ENCODE data around the gene PSMD1.
A peak's percentile ranks its signal among the peaks of the same experiment; 100 is the strongest.
"Not testable (repeated sequence)": the region's sequence is repeated elsewhere in the genome, so short reads cannot be mapped to it uniquely, and the experiment has no call there.

PSMD1 gene

DNA sequence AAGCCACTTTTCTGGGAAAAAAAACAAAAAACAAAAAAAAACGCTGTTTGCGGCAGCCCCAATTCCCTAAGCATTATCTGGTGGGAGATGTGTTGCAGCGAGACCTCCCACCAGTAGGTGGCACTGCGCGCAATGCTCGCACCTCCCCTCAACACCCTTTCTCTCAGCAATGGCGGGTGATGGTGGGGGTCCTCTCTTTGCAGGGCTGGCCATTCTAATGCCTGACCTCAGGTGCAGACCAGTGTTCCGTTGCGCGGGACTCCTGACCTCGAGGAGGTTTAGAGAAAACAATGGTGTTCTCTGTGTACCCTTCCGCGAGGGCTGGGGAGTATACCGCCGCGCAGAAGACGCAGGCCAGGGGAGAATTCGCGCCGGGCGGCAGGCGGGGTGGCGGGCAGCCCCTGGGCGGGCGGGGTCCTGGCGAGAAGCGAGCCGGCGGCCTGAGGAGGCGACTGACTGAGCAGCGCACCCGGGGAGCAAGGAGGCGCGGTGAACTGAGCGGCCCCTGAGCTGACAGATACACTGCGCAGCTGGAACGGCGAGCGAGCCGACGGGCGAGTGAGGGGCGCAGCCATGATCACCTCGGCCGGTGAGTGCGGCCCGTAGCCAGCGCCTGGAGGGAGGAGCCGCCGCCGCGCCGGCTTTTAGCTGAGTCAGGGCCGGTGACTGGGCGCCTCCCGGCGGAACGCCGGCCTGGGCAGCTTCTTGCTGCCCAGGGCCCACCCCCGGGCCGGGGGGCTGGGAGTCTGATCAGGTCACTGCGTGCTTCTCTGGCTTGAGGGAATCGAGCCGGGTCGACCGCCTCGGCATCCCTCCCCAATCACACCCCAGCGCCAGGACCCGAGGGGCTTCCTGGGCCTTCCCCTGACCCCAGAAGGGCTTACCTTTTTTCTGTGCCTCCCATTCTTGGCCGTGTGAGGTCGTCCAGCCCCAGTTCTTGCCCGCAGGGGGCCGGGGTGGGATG, at the start of gene PSMD1:
Gene PSMD1, plus strand, starts transcription at position 415 of the 964 bp plus-strand sequence. Its CDS starts 159 bp downstream, at position 574.
- peak; percentile 55 for DNase-seq

GRCh38 chr2:231007286-231008098, 49.2 kb upstream of the PSMD1 start:
- DNase-seq = no peak

GRCh38 chr2:231008131-231008530, 48.5 kb upstream of the PSMD1 start:
- DNase-seq = no peak

DNA sequence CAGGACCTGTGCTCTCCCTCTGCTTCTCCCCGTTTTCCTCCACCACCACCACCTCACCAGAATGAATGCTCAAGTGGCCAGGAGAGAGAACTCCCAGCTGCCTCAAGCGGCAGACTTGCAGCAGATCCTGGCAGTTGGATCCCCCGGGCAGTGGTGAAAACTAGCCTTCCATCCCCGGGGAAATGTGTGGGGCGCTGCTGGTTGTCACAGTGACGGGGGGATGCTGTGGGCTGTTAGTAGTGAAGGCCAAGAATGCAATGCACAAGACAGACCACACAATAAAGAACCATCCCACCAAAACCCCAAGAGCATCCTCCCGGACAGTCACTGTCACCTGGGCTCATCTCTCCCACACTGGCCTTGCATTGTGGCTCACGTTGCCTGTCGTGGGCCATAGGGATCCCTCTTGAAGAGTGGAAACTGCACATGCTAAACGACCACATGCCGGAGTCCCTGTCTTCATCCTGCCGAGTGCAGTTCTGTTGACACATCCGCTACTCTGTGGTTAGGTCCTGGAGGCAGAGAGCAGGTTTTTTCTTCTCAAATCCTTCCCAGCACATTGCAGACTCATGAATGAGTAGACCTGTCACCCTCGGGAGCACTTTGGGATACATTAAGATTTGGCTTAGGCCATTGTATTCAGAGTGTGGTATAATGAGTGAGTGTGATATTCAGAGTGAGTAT, 47.3 kb upstream of the PSMD1 start:
- no peak for DNase-seq

- DNase-seq = no peak
These were observed 46.4 kb upstream of the PSMD1 start for GRCh38 chr2:231010201-231010730.

GRCh38 chr2:231011526-231011925, 45.1 kb upstream of the PSMD1 start:
- no peak for DNase-seq

DNA sequence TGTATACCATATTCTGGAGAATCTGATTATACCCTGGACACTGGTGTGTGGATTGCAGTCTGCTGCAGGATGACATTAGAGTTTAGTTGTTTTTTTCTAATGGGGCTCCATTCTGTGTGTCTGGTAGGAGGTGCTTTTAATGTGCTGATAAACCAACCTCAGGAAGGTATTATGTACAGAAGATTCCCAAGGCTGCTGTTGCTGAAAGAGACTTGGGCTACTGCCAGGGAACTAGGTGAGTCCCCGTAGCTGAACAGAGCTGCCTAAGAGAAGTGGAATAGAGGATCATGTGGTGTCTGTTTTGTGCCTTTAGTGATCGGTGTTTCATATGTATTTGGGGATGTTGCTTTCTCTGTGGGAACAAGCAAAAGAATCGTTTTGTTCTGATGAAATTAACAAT, 44.2 kb upstream of the PSMD1 start:
- no peak for DNase-seq

- DNase-seq = no peak
These were observed 42.8 kb upstream of the PSMD1 start for GRCh38 chr2:231013820-231014219.

DNA sequence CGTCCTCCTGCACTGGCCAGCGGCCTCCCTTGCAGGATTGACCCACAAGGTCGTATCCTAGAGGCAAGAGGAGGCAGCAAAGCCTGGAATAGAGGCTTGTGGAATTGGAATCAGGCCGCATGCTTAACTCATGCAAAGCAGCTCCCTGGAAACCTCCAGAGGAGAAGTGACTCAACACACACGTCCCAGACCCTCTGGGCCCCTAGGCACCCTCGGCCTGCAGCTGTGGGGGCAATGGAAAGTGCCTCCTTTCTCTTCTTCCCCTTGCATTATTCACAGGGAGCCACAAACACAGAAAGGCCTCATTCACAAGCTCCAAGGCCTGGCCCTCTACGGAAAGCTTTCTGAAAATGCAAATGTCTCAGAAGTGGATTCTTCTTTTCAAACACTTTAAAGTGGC, 41.2 kb upstream of the PSMD1 start:
- no peak for DNase-seq

DNA sequence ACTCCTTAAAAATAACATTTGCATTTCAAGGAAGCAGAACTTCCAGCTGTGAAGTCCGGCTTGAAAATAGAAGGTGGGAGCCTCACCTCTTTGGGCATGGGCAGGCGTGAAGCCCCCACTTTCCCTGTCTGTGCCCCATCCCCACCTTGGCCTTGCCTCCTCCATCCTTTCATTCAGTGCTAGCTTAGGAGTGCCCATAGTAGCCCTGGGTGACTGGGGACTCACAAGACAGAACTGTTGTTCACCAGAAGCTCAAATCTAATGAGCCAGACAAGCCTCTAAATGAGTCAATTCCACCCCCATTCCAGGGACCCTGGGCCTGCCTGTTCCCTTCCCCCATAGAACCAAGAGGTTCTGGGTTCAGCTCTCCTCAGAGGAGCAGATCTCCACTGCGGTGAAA, 40.7 kb upstream of the PSMD1 start:
- no peak for DNase-seq

DNA sequence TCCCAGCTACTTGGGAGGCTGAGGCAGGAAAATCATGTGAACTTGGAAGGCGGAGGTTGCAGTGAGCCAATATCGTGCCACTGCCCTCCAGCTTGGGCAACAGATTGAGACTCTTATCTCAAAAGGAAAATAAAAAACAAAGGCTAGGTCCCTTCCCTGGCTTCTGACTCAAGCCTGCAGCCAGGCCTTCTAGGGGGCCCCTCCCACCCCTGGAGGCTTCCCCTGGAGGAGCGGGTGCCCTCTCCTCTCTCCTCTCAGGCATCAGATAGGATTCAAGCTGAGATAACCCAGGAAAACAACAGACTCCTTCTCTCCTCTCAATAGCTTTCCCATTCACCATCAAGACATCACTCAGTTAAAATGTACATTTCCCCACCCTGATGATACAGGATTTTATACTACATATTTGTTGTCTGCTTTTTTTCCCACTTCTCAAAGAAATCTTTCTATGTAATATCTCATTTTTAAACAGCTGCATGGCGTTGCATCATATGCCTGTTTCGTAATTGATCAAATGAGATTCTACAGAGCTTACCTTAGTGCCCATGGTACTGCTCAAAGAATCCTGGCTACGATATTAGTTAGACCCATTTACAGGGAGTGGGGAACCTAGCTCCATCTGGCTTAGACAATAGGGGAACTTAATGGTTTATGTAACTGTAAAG, 40.0 kb upstream of the PSMD1 start:
- no peak for DNase-seq

- DNase-seq = no peak
These were observed 39.5 kb upstream of the PSMD1 start for GRCh38 chr2:231017231-231017598.

DNA sequence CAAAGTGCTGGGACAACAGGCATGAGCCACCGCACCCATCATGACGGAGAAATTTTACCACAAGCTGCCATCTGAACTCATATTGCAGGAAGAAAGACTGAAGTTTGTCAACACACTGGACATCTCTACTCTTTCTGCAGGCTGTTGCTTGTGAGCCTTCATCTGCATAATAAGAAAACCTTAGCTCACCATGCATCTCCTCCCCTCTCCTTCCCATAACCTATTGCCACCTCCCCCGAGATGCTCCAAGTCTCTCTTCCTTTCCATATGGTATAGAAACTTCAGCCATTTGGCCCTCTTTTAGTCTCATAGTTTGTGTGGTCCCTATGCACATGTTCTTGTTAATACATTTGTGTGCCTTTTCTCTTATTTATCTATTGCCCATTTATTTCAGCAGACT, 38.5 kb upstream of the PSMD1 start:
- no peak for DNase-seq

GRCh38 chr2:231025059-231025458, 31.6 kb upstream of the PSMD1 start:
- not testable (repeated sequence) for DNase-seq

- no peak for DNase-seq
These were observed 27.8 kb upstream of the PSMD1 start for GRCh38 chr2:231028889-231029288.

- no peak for DNase-seq
These were observed 27.1 kb upstream of the PSMD1 start for GRCh38 chr2:231029563-231029962.

DNA sequence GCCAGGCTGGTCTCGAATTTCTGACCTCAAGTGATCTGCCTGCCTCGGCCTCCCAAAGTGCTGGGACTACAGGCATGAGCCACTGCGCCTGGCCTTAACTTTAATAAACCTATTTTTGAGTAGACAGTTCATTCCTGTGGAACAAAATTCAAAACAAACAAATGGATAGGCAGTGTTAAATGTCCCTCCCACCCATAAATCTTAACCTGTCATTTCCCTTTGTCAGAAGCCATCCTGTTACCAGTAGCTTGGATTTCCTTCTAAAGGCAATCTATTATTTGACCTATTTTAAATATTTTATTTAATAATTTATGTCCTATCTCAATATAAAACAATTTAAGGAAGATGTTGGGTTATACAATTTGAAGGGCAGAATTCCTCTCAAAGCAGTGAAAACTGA, 25.9 kb upstream of the PSMD1 start:
- no peak for DNase-seq

DNA sequence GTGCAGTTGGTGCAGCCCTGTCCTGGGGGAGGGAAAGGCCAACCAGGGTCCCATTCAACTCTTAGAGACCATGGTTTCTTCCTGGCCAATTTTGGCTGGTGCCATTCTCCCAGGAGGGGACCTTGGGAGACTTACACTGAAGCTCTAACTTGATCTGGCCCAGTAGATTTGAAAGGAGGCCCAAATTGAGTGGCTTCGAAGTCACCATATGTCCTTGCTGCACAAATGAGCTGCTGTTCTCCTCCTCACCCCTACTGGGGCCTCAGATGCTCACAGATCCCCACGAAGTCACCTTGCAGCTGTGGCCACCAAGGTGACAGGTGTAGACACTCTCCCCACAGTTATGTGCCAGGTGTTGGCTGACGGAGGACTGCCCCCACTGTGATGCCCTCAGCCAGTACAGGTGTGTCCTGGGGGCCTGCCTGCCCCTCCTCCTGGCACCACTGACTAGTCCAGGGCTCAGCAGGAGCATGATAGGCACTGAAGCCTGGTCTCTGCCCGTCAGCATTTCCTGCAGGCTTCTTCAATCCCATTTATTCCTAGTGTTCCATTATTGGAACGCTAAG, 24.0 kb upstream of the PSMD1 start:
- no peak for DNase-seq

DNA sequence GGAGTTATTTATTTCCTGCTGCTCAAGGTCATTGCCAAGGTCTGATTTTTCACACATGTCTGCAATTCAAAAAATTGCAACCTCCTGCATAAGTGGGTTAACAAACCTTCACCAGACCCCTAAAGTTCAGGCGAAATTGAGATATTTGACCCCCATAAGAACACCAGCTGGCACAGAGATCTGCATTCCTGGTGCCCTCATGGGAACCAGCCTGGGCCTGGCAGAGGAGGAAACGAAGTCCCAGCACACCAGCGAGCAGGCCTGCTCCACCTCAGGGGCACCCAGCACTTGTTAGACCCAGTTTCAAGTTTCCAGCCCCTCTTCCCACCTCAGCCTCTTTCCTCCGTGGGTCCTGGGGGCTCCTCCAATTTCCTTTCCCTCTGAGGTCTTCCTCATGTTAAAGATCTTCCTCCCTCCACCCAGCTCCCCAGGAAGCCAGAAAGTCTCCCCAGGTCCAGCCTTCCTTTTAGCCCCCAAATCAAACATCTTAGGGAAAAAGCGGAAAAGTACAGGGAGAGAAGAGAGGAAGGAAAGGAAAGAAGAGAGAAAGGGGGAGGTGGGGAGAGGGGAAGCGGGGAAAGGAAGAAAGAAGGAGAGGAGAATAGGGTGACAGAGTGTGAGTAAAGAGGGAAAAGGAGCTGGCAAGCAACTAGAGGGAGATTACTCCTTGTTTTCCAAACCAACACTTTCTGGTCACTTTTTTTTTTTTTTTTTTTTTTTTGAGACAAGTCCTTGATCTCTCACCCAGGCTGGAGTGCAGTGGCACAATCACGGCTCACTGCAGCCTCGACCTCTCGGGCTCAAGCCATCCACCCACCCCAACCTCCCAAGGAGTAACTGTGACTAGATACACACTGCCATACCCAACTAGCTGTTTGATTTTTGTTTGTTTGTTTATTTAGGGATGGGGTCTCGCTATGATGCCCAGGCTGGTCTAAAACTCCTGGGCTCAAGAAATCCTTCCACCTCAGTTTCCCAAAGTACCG, 23.2 kb upstream of the PSMD1 start:
- no peak for DNase-seq

- DNase-seq = no peak
These were observed 22.3 kb upstream of the PSMD1 start for GRCh38 chr2:231034291-231034882.

All from SHP77 treated with DMSO at 0.1 percent for 48 hours (cell line).